CD4-positive, alpha-beta memory T cell (primary cell): ENCODE measurements around the gene FNIP1. TPM values are rescaled to one million over a fixed set of nuclear protein-coding genes. Genes with fewer than 3 reads are reported as not detected.
"Not testable (repeated sequence)": the region's sequence is repeated elsewhere in the genome, so short reads cannot be mapped to it uniquely, and the experiment has no call there.

Experiments used
- CTCF ChIA-PET: fragments of 350-600 bp; sonication (Branson Sonifier 250); formaldehyde crosslinking; loops from one replicate; lab custom pipeline; 2021; ENCODE audit warnings: inconsistent platforms; ENCODE audit not compliant: partially characterized antibody; lab: Charles Lee
- POLR2A ChIA-PET: fragments of 350-600 bp; sonication (Branson Sonifier 250); formaldehyde crosslinking; loops from one replicate; lab custom pipeline; 2021; ENCODE audit not compliant: partially characterized antibody; lab: Charles Lee
- DNase-seq, 5 donors: peaks; one replicate each; pipeline versions ENCODE4 v3.0.0 to v3.0.0-alpha.2; 2020 to 2022; ENCODE audit warnings: mixed read lengths in 1 of 5
- H3K27ac ChIP-seq: one replicate; pipeline ENCODE4 v1.7.0; 2013; ENCODE audit warnings: low read depth, low read length
- H3K27me3 ChIP-seq: 2 replicates; pipeline ENCODE4 v1.7.0; 2013; ENCODE audit warnings: mild to moderate bottlenecking, low read length, moderate library complexity; ENCODE audit not compliant: insufficient read depth
- H3K36me3 ChIP-seq: 2 replicates; pipeline ENCODE4 v1.7.0; 2013; ENCODE audit warnings: mild to moderate bottlenecking, low read length, moderate library complexity; ENCODE audit not compliant: insufficient read depth
- H3K4me1 ChIP-seq: 2 replicates; pipeline ENCODE4 v1.7.0; 2013; ENCODE audit warnings: mild to moderate bottlenecking, low read length, moderate library complexity; ENCODE audit not compliant: insufficient read depth
- H3K4me3 ChIP-seq, 2 donors: one replicate each; pipeline ENCODE4 v1.7.0; 2013; ENCODE audit warnings: low read length in 2 of 2, mild to moderate bottlenecking in 1 of 2
- H3K9me3 ChIP-seq, 2 donors: one replicate each; pipeline ENCODE4 v1.7.0; 2013; ENCODE audit warnings: low read length in 2 of 2, control low read depth in 1 of 2; ENCODE audit not compliant: control insufficient read depth in 1 of 2
- H3K27ac Mint-ChIP-seq, 7 donors: one replicate each; pipeline ENCODE4 v1.8.0; 2020 to 2021; ENCODE audit warnings: mixed read lengths in 7 of 7, mild to moderate bottlenecking in 6 of 7, inconsistent platforms in 3 of 7, moderate library complexity in 3 of 7
- H3K27me3 Mint-ChIP-seq, 2 donors: one replicate each; pipeline ENCODE4 v1.8.0; 2020 to 2021; ENCODE audit warnings: mixed read lengths in 2 of 2
- H3K36me3 Mint-ChIP-seq, 2 donors: one replicate each; pipeline ENCODE4 v1.8.0; 2020 to 2021; ENCODE audit warnings: mixed read lengths in 2 of 2, inconsistent platforms in 1 of 2, mild to moderate bottlenecking in 1 of 2
- H3K4me1 Mint-ChIP-seq, 4 donors: one replicate each; pipeline ENCODE4 v1.8.0; 2020 to 2021; ENCODE audit warnings: mixed read lengths in 4 of 4, mild to moderate bottlenecking in 1 of 4
- H3K4me3 Mint-ChIP-seq, 8 donors: one replicate each; pipeline ENCODE4 v1.8.0; 2020 to 2021; ENCODE audit warnings: mixed read lengths in 8 of 8, mild to moderate bottlenecking in 7 of 8, moderate library complexity in 6 of 8, inconsistent platforms in 3 of 8
- H3K9me3 Mint-ChIP-seq, 8 donors: one replicate each; pipeline ENCODE4 v1.8.0; 2020 to 2021; ENCODE audit warnings: mixed read lengths in 8 of 8, mild to moderate bottlenecking in 5 of 8, inconsistent platforms in 3 of 8, moderate library complexity in 1 of 8
- intact Hi-C: fragments of 100-400 bp; cut with micrococcal nuclease; formaldehyde crosslinking; loops from one replicate; pipeline ENCODE4 v1.15.1; 2023
- polyA plus RNA-seq, 2 donors: library from polyadenylated mRNA; unstranded; fragments of 300-500 nt; fragmentation: Illumina TruSeq; gene quantifications; one replicate each; pipeline ENCODE4 v1.2.3, GENCODE V29; 2021
- total RNA-seq, 2 experiments: library from RNA; stranded (reverse); gene quantifications; one replicate each; pipeline ENCODE4 v1.2.3, GENCODE V29; 2021

Gene FNIP1
- total and polyA plus RNA-seq, 4 experiments from 2014 or later = 8.2 to 35.9 (median 23.3) TPM

DNA sequence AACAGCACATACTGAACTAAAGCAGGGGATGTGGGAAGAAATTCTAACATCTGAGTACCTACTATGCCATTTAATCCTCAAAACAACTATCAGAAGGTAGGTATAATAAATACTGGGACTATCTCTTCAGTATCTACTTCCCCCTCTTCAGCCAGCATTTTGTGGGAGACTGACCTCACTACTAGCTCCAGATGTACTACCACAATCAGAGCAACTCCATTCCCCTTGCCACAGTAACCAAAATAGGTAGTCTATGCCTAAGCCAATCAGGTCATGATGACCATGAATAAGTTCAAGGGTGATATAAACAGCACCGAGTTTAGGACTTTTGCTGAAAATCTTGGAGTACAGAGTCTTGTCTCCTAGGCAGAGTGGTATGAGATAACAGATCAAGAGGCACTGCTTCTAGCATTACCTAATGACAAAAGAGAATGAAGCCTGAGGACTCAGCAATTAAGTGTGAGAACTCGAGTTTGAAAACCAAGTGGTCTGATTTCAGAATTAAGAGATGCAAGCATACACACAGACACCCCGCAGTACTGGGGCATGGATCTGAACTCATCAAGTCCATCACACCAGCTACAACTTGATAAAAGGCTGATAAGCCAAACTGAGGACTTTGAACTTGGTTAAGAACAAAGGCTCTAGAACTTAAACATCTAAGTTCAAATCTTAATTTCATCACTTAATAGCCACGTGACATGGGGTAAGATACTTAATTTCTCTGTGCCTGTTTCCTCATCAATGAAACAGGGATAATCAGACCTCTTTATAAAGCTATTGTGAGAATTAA is 9.7 kb downstream of the FNIP1 start:
- ChIA-PET POLR2A (interaction anchor here (2.0 kb wide), 1 partner anchor 10 kb away, joined by 9 read pairs; the partner anchor contains the start of gene FNIP1), CTCF (interaction anchor here (1.1 to 1.8 kb wide), 2 partner anchors 10 to 220 kb away, joined by 3 read pairs; no protein-coding TSS in a partner anchor)
- peaks cover 0 to 2% (median 0%) of the 10 kb centered on the region in 8 donors for H3K9me3 Mint-ChIP-seq
- Histone ChIP-seq H3K36me3 (no peaks in the 10 kb centered on the region), H3K27ac (no peak overlapping the region), H3K4me3 (no peak overlapping the region), H3K9me3 (no peaks in the 10 kb centered on the region), H3K27me3 (no peaks in the 10 kb centered on the region), H3K4me1 (peaks cover 22% of the 10 kb centered on the region)
- DNase-seq = no peak
- peak overlapping the region in 1 of 7 donors; percentile 14 for H3K27ac Mint-ChIP-seq
- no peaks in the 10 kb centered on the region for H3K27me3 Mint-ChIP-seq
- intact Hi-C loops = no loop called here
- peaks cover 32 to 65% (median 46%) of the 10 kb centered on the region in 4 donors for H3K4me1 Mint-ChIP-seq
- H3K36me3 Mint-ChIP-seq = peaks cover 0 to 5% of the 10 kb centered on the region in 2 donors
- H3K4me3 Mint-ChIP-seq = no peak overlapping the region

DNA sequence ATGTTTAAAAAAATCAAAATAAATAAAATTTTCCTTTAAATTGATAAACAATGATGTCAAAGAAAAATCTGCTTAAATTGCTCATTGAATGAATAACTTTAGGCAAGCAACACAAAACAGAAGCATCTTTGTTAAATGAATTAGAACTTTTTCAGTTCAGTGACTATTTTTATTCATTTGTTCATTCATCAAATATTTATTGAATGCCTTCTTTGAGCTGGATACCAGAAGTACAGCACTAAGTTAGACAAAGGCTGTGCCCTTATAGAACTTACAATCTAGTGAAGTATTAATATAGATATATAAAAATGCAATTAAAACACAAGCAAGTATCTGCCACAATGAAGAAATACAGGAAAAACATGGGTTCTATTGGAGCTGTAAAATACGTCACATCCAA is 10.8 kb downstream of the FNIP1 start:
- no peaks in the 10 kb centered on the region for H3K36me3 ChIP-seq
- POLR2A ChIA-PET = no interaction called here
- H3K9me3 ChIP-seq = no peaks in the 10 kb centered on the region
- peaks cover 18% of the 10 kb centered on the region for H3K4me1 ChIP-seq
- Mint-ChIP-seq H3K4me3 (no peak overlapping the region), H3K27me3 (no peaks in the 10 kb centered on the region), H3K27ac (no peak overlapping the region), H3K9me3 (peaks cover 0 to 2% (median 0%) of the 10 kb centered on the region in 8 donors), H3K4me1 (peaks cover 33 to 67% (median 45%) of the 10 kb centered on the region in 4 donors), H3K36me3 (peaks cover 3 to 10% of the 10 kb centered on the region in 2 donors)
- no peaks in the 10 kb centered on the region for H3K27me3 ChIP-seq
- DNase-seq = no peak
- intact Hi-C loops = no loop called here
- no peak overlapping the region for H3K27ac ChIP-seq
- no peak overlapping the region for H3K4me3 ChIP-seq
- CTCF ChIA-PET = interaction anchor here (1.8 kb wide), 1 partner anchor 221 kb away, joined by 3 read pairs; no protein-coding TSS in a partner anchor

DNA sequence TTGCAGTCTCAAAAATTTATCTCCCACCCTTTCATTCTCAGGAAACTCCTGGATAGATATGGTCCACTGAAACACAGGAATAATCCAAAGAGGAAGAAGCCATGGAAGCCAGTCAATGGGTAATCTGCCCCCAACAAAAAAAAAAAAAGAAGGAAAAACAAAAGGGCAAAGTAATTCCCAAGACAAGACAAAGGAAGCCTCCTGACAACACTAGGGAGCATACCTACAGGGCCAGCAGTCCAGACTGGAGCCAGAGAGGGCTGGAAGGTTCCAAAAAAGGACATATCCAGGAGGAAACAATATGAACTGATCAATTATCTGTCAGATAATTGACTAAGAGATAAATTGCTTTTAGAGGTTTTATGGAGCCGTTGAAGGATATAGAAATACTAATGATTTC is 12.9 kb downstream of the FNIP1 start:
- H3K9me3 Mint-ChIP-seq = peaks cover 0 to 2% (median 0%) of the 10 kb centered on the region in 8 donors
- H3K27me3 ChIP-seq = no peaks in the 10 kb centered on the region
- CTCF ChIA-PET = no interaction called here
- peaks cover 13% of the 10 kb centered on the region for H3K4me1 ChIP-seq
- POLR2A ChIA-PET = no interaction called here
- no peaks in the 10 kb centered on the region for H3K27me3 Mint-ChIP-seq
- peaks cover 6 to 10% of the 10 kb centered on the region in 2 donors for H3K36me3 Mint-ChIP-seq
- peak overlapping the region in 1 of 7 donors; percentile 15 for H3K27ac Mint-ChIP-seq
- H3K4me3 ChIP-seq = no peak overlapping the region
- intact Hi-C loops = no loop called here
- no peaks in the 10 kb centered on the region for H3K36me3 ChIP-seq
- H3K9me3 ChIP-seq = no peaks in the 10 kb centered on the region
- peaks cover 26 to 58% (median 41%) of the 10 kb centered on the region in 4 donors for H3K4me1 Mint-ChIP-seq
- no peak overlapping the region for H3K27ac ChIP-seq
- H3K4me3 Mint-ChIP-seq = no peak overlapping the region
- no peak for DNase-seq

DNA sequence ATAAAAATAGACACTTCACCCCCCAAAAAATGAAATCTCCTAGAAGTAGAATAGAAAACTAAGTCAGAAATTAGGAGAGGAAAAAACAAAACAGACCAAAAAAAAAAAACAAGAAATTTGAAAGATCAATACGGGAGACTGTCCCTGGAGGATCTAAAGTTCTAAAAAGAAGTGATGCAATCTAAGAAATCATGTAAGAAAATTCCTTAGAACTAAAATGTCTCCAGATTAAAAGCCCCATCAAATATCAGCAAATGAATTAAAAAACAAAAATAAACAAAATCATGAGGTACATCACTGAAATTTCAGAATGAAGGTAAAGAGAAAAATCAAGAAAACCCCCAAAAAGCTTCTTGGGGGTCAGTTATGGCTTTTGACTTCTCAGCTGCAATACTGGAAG is 13.5 kb downstream of the FNIP1 start:
- H3K9me3 ChIP-seq = no peaks in the 10 kb centered on the region
- Mint-ChIP-seq H3K4me3 (no peak overlapping the region), H3K36me3 (peaks cover 6 to 10% of the 10 kb centered on the region in 2 donors), H3K27ac (peak overlapping the region in 1 of 7 donors; percentile 37), H3K27me3 (no peaks in the 10 kb centered on the region), H3K4me1 (peaks cover 24 to 56% (median 41%) of the 10 kb centered on the region in 4 donors), H3K9me3 (peaks cover 0 to 2% (median 0%) of the 10 kb centered on the region in 8 donors)
- ChIA-PET CTCF (interaction anchor here (1.2 kb wide), 1 partner anchor 11 kb away, joined by 3 read pairs; no protein-coding TSS in a partner anchor), POLR2A (no interaction called here)
- H3K27me3 ChIP-seq = no peaks in the 10 kb centered on the region
- peaks cover 13% of the 10 kb centered on the region for H3K4me1 ChIP-seq
- no peak overlapping the region for H3K27ac ChIP-seq
- H3K4me3 ChIP-seq = no peak overlapping the region
- H3K36me3 ChIP-seq = no peaks in the 10 kb centered on the region
- intact Hi-C loops = no loop called here
- DNase-seq = no peak

DNA sequence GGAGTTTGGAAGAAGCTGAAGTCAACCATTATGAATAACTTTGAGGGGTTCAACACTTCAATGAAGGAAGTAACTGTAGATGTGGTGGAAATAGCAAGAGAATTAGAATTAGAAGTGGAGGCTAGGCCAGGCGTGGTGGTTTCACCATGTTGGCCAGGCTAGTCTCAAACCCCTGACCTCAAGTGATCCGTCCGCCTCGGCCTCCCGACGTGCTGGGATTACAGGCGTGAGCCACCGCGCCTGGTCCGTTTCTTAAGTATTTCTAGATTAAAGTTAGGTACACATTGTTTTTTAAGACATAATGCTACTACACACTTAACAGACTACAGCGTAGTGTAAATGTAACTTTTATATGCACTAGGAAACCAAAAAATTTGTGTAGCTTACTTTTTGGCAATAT is 14.1 kb downstream of the FNIP1 start:
- H3K4me3 ChIP-seq = no peak overlapping the region
- H3K4me1 Mint-ChIP-seq = peaks cover 23 to 56% (median 41%) of the 10 kb centered on the region in 4 donors
- no peaks in the 10 kb centered on the region for H3K27me3 ChIP-seq
- no peak overlapping the region for H3K4me3 Mint-ChIP-seq
- H3K27ac Mint-ChIP-seq = no peak overlapping the region
- POLR2A ChIA-PET = no interaction called here
- peaks cover 0 to 2% (median 0%) of the 10 kb centered on the region in 8 donors for H3K9me3 Mint-ChIP-seq
- intact Hi-C loops = no loop called here
- H3K27ac ChIP-seq = no peak overlapping the region
- DNase-seq = no peak
- peaks cover 6 to 10% of the 10 kb centered on the region in 2 donors for H3K36me3 Mint-ChIP-seq
- no peaks in the 10 kb centered on the region for H3K27me3 Mint-ChIP-seq
- no peaks in the 10 kb centered on the region for H3K36me3 ChIP-seq
- H3K9me3 ChIP-seq = no peaks in the 10 kb centered on the region
- peaks cover 9% of the 10 kb centered on the region for H3K4me1 ChIP-seq
- CTCF ChIA-PET = interaction anchor here (1.2 kb wide), 1 partner anchor 10 kb away, joined by 3 read pairs; no protein-coding TSS in a partner anchor

DNA sequence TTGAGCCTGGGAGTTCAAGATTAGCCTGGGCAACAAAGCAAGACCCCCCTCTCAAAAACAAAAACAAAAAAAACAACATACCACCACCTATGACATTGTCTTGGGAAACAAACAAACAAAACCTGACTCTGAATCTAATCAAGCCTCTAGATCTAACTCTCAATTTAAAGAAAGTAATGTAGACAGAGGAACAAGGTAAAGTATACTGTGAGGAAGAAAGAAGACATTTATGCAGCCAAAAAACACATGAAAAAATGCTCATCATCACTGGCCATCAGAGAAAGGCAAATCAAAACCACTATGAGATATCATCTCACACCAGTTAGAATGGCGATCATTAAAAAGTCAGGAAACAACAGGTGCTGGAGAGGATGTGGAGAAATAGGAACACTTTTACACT is 18.7 kb downstream of the FNIP1 start:
- H3K9me3 ChIP-seq, H3K4me3 ChIP-seq, H3K36me3 ChIP-seq, H3K4me1 ChIP-seq, intact Hi-C loops, H3K36me3 Mint-ChIP-seq, H3K9me3 Mint-ChIP-seq, H3K27me3 ChIP-seq, H3K27ac ChIP-seq, CTCF ChIA-PET, H3K27me3 Mint-ChIP-seq, POLR2A ChIA-PET, DNase-seq: not testable (repeated sequence)
- H3K4me3 Mint-ChIP-seq = peak overlapping the region in 1 of 8 donors; percentile 55
- peak overlapping the region in 1 of 7 donors; percentile 37 for H3K27ac Mint-ChIP-seq
- H3K4me1 Mint-ChIP-seq = peaks cover 18 to 51% (median 33%) of the 10 kb centered on the region in 4 donors

DNA sequence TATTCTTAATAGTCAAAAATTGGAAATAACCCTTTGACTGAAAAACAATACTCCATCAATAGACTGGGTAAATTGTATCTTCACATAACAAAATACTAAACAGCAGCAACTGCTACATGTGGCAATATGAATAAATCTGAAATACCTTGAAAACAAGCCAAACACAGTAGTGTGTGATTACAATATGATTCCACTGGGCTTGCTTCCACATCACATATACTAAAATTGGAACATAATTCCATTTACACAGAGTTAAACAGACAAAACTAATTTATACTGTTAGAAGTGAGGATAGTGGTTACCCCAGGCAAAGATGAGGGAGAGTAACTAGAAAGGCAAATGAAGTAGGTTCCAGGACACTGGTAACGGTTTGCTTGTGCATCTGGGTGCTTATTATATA is 20.4 kb downstream of the FNIP1 start:
- H3K27ac ChIP-seq = no peak overlapping the region
- no peak overlapping the region for H3K27ac Mint-ChIP-seq
- H3K4me1 Mint-ChIP-seq = peaks cover 15 to 40% (median 29%) of the 10 kb centered on the region in 4 donors
- no peaks in the 10 kb centered on the region for H3K27me3 ChIP-seq
- CTCF ChIA-PET = no interaction called here
- POLR2A ChIA-PET = interaction anchor here (0.7 kb wide), 1 partner anchor 14 kb away, joined by 5 read pairs; no protein-coding TSS in a partner anchor
- no peak overlapping the region for H3K4me3 ChIP-seq
- intact Hi-C loops = no loop called here
- DNase-seq = no peak
- no peaks in the 10 kb centered on the region for H3K27me3 Mint-ChIP-seq
- H3K4me3 Mint-ChIP-seq = no peak overlapping the region
- no peaks in the 10 kb centered on the region for H3K36me3 ChIP-seq
- no peaks in the 10 kb centered on the region for H3K9me3 ChIP-seq
- peaks cover under 1 to 4% of the 10 kb centered on the region in 2 donors for H3K36me3 Mint-ChIP-seq
- H3K9me3 Mint-ChIP-seq = peaks cover 0 to under 1% (median 0%) of the 10 kb centered on the region in 8 donors
- peaks cover 2% of the 10 kb centered on the region for H3K4me1 ChIP-seq
